ENCODE results near the gene FAM228A.
"Not testable (repeated sequence)": the region's sequence is repeated elsewhere in the genome, so short reads cannot be mapped to it uniquely, and the experiment has no call there.

The FAM228A gene

DNA sequence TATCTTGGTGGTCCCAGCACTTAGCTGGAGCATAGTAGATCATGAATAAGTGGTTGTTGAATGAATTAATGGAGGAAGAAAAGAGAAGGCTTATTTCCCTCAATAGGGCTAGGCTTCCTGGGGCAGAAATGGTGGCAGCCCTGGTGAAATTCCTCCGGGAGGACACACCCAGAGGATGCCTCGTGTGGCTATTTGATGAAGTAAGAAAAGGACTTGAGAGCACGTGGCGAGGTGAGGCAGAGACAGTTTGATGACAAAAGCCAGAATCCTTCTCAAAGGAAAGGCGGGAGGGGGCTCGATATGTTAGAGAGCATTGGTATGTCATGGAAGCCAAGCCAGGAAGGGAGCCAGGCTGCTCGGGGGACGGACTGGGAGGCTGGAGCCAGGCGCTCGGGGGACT, 14.7 kb downstream of the FAM228A start:
- TF ChIP-seq, protein P1, sequence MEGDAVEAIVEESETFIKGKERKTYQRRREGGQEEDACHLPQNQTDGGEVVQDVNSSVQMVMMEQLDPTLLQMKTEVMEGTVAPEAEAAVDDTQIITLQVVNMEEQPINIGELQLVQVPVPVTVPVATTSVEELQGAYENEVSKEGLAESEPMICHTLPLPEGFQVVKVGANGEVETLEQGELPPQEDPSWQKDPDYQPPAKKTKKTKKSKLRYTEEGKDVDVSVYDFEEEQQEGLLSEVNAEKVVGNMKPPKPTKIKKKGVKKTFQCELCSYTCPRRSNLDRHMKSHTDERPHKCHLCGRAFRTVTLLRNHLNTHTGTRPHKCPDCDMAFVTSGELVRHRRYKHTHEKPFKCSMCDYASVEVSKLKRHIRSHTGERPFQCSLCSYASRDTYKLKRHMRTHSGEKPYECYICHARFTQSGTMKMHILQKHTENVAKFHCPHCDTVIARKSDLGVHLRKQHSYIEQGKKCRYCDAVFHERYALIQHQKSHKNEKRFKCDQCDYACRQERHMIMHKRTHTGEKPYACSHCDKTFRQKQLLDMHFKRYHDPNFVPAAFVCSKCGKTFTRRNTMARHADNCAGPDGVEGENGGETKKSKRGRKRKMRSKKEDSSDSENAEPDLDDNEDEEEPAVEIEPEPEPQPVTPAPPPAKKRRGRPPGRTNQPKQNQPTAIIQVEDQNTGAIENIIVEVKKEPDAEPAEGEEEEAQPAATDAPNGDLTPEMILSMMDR (IDR thresholded peaks at IDR 0.05; ENCODE audit: borderline replicate concordance, insufficient read depth, low read depth, low read length): no peak
- no peak overlapping the region for H3K4me3 ChIP-seq (ENCODE audit: low read depth, low read length)

DNA sequence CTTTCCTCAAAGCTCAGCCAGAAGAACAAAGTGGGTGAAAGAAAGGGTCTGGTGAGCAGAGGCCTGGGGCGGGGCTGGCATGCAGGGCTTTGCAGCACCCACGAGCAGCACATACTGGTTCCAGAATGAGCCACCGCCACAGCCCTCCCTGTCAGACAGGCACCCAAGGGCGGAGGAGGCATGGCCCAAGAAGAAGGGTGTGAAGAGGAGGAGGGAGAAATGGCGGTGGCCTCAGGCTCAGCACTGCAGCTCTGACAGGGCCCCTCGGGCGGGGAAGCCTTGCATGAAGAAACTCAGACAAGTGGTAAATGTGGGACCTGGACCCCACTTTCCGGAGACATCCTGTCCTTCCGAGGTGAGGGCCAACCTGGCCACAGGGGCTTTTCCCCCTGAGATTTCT, 15.7 kb downstream of the FAM228A start:
- TF ChIP-seq, protein P1 (IDR thresholded peaks at IDR 0.05; ENCODE audit: borderline replicate concordance, insufficient read depth, low read depth, low read length): no peak
- H3K4me3 ChIP-seq (ENCODE audit: low read depth, low read length): no peak overlapping the region

DNA sequence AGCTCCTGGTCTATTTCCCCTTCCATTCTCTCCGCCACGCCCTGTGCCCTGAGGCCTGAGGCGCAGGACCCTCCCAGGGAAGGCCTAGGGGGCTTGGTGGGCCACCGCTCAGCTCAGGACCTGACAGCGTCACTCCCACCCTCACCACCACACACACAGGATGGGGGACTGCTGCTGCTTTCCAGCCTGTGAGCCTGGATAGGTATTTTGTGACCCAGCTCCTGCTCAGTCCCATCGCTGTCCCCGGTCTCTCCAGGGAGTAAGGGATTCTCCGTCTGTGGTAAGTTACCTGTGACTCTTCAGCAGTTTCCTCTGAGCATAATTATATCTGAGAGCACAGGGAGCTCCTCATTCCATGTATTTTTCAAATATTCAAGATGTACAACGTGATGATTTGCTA, 16.3 kb downstream of the FAM228A start:
- TF ChIP-seq, protein P1 (IDR thresholded peaks at IDR 0.05; ENCODE audit: borderline replicate concordance, insufficient read depth, low read depth, low read length): no peak
- no peak overlapping the region for H3K4me3 ChIP-seq (ENCODE audit: low read depth, low read length)

DNA sequence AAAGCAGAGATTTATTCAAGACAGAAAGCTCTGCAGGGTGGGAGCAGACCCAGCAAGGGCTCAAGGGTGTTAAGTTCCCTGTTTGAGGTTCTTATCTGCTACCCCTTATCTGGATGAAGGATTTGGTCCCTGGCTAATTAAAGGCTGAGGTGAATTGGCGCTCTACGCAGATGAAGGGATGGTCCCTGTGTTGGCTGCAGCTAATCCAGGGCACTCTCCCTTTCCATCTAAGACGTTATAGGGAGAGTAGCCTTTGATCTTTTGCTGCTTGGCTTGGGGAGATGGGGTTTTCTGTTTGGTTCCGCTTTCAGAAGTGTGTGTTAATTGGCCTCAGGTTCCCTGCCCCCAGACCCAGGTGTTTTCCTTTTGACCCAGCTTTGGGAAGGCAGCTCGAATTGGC, 17.0 kb downstream of the FAM228A start:
- TF ChIP-seq, protein P1 (IDR thresholded peaks at IDR 0.05; ENCODE audit: borderline replicate concordance, insufficient read depth, low read depth, low read length): no peak
- no peak overlapping the region for H3K4me3 ChIP-seq (ENCODE audit: low read depth, low read length)

DNA sequence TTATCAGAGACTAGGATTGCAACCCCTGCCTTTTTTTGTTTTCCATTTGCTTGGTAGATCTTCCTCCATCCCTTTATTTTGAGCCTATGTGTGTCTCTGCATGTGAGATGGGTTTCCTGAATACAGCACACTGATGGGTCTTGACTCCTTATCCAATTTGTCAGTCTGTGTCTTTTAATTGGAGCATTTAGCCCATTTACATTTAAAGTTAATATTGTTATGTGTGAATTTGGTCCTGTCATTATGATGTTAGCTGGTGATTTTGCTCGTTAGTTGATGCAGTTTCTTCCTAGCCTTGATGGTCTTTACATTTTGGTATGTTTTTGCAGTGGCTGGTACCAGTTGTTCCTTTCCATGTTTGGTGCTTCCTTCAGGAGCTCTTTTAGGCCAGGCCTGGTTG, 22.4 kb downstream of the FAM228A start:
- not testable (repeated sequence) for H3K4me3 ChIP-seq (ENCODE audit: low read depth, low read length)

DNA sequence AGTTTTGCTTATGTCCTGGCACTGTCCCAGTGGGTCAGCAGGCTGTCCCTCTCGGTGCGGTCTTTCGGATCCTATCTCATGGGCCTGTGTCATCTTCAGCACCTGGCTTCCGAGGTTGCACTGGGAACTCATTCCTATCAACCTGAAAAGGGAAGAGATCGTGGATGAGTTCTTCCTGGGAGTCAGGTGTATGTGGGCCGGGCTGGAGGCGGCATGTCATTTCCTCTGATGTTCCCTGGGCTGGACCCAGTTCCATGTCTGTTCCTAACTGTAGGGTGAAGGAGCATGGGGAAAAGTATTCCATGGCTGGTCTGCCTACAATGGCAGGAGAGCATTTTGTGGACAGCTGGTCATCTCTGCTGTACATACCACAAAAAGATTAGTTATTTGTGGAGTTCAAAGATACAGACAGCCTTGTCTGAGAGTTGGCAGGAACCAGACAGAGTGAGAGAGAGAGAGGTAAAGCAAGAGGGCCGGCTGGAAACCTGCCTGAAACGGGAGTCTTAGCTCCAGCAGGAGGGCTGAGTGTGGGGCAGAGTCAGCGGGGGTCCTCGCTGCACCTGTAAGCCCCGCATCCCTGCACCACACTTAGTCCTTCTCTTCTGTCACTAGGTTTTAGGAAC, 25.2 kb downstream of the FAM228A start:
- no peak overlapping the region for H3K4me3 ChIP-seq (ENCODE audit: low read depth, low read length)
- TF ChIP-seq, protein P1 (IDR thresholded peaks at IDR 0.05; ENCODE audit: borderline replicate concordance, insufficient read depth, low read depth, low read length): no peak

DNA sequence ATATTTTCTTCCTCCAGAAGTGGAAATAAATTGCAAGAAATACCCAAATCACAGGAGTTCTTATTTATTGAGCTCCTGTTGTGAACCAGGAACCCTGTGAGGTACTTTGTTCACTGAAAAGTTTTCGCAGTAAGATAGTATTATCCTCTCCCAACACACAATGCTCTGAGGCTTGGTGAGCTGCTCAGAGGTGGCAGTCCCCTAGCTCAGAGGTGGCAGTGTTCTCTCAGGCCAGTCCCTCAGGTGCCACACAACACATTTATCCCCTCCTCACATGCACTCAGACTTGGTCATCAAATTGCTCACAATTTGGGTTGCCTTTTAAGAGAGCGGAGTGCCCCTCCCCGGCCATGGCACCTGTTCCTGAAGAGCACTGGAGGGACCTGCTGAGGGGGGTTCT, 25.9 kb downstream of the FAM228A start:
- TF ChIP-seq, protein P1 (IDR thresholded peaks at IDR 0.05; ENCODE audit: borderline replicate concordance, insufficient read depth, low read depth, low read length): no peak
- H3K4me3 ChIP-seq (ENCODE audit: low read depth, low read length): no peak overlapping the region
